HT-29 (cell line): ENCODE data around the gene FAM171A1. TPM values are rescaled to one million over a fixed set of nuclear protein-coding genes. Genes with fewer than 3 reads are reported as not detected.
"Not testable (repeated sequence)": the region's sequence is repeated elsewhere in the genome, so short reads cannot be mapped to it uniquely, and the experiment has no call there.

ENCODE experiments used
- DNase-seq: peaks from one replicate; pipeline ENCODE4 v3.0.0-alpha.2; 2015; ENCODE audit warnings: low spot score
- total RNA-seq: library from RNA; depleted of rRNA; stranded (reverse); fragments of >200 nt; shearing (Covaris generic); gene quantifications from 2 replicates; pipeline ENCODE4 v1.2.3, GENCODE V29; 2014

FAM171A1 gene
- total RNA-seq, 1 experiment from 2014 or later, result not detected

DNA sequence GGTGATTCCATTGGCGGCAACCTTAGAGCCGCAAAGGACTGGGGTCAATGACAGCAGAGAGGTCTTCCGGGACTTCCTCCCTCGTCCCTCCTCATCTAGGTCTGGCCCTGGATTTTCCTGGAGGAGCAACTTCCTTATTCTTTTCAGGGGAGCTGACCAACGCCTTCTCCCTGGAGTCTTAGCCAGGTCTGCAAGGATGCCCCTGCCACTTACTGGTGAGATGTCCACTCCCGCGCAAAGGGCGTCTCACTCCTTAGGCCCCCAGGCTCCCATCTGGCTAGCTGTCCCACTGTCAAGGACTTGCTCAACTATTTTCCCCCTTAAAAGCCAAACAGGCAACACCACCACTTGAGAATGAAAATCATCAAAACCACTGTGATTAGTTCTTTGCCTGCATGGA is 160.6 kb downstream of the FAM171A1 start:
- no peak for DNase-seq

DNA sequence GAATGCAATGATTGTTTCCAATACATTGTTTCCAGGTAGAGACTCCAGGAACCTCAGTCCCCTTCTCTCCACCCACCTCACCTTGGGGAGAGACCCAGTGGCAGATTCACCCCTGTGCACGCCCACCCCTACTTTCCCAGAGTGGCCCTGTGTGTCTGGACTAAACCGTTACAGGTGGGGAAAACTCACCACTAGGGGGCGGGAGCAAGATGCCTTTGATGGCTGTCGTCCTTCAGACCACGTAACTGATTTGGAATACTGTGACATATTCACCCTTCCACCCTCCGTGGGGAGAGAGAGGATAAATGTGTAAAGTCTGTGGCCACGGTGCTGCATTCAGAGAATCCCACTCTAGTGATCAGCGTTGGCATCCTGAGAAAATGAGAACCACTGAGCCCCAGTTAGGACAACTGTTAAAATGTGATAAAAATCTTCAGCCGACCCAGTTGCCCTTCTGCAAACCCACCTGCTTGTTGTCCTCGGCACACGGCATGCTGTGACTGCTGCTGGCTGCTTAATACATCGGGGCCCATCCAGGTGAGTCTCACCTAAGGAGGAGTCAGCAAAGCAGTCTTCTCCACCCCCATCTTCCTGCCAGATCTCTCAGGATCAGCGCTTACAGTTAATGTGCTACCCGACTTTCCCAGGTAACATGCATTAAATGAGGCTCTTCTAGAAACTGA is 161.1 kb downstream of the FAM171A1 start:
- DNase-seq, result peak; percentile 75

DNA sequence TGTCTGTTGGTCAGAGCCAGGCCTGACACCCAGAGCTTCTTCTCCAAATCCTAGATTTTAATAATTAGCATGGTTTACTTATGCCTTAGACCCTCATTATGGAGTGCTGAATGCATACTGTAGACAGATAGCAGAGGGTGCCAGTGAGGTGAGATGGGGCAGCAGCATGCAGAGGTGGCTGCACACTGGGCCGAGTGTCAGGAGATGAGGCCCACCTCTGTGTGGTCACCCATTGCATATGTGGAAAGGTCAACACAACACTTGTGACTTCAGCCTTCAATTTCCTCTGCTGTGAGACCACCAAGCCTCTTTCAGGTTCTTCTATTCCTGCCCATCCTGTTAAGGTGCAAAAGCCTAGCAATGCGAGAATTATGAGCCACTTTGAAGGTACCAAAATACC is 162.9 kb downstream of the FAM171A1 start:
- no peak for DNase-seq

DNA sequence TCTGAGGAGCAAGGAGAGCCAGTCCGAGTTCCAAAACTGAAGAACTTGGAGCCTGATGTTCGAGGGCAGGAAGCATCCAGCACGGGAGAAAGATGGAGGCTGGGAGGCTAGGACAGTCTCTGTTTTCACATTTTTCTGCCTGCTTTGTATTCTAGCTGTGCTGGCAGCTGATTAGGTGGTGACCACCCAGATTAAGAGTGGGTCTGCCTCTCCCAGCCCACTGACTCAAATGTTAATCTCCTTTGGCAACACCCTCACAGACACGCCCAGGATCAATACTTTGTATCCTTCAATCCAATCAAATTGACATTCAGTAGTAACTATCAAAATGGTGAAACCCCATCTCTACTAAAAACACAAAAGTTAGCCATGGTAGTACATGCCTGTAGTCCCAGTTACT is 163.7 kb downstream of the FAM171A1 start:
- DNase-seq, result not testable (repeated sequence)

DNA sequence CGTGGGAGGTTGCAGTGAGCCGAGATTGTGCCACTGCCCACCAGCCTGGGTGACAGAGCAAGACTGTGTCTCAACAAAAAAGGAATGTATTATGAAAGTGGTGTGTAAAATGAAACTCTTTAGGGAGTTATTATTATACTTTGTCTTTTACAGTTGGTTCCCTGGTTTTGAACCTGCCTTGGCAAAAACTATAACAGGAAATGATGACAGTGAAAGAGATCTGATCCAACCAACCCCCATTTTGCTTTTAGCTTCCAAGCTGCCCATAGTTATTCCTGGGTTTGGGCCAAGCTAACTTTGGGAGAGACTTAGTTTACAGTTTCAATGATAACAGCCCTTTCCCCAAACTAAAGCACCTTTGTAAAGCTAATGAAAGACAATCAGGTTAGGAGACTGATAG is 168.4 kb downstream of the FAM171A1 start:
- DNase-seq, result no peak

DNA sequence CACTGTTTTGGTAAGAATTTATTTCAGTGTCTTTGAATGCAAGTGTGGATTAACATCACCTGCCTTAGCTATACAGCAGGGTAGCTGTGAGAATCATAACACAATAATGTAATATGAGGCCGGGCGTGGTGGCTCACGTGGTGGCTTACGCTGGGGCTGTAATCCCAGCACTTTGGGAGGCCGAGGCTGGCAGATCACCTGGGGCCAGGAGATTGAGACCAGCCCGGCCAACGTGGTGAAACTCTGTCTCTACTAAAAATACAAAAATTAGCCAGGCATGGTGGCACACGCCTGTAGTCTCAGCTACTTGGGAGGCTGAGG is 168.8 kb downstream of the FAM171A1 start:
- DNase-seq, result not testable (repeated sequence)

DNA sequence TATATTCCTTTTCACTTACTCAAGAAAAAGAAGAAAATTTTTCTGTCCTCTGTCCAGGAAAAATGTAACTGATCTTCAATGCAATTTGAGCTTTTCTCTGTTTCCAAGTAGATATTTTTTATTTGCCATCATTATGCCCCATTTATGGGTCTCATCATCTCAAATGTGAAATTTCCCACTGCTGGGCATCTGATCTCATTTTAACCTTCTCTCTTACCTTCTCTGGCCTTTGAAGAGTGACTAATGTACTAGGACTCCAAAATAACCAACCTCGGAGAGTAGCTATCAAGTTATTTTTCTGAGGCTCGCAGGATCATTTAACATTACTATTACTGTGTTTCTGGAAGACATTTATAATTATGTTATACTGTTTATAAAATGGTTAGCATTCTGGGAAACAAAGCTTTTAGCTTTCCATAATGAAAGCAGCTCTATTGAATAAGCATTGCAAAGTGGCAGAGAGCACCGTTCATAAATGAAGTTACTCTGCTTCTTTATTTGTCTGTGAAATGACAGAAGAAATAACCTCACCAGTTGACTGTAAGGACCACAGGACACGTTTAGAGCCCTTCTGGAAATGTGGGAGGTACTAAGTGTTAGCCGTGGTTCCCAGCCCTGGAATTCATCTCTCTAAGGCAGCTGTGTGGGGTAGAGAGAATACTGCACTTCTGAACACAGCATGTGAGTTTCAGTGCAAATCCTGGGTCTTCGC is 169.3 kb downstream of the FAM171A1 start:
- DNase-seq, result no peak

DNA sequence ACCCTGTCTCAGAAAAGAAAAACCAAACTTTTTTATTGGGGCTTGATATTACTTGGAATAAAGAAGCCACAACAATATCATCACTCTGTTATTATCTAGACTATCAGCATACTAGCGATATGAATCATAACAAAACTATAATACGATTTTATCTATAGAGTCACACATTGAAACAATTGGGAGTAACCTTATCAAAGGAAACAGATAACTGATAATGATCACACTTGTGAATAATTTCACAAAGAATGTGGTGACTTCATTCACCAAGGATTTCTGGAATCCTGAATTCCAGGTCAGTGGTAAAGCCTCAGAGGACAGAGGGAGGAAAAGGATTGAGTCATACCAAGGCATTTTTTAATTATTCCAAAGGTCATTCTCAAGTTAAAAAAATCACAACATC is 170.5 kb downstream of the FAM171A1 start:
- peak; percentile 25 for DNase-seq

DNA sequence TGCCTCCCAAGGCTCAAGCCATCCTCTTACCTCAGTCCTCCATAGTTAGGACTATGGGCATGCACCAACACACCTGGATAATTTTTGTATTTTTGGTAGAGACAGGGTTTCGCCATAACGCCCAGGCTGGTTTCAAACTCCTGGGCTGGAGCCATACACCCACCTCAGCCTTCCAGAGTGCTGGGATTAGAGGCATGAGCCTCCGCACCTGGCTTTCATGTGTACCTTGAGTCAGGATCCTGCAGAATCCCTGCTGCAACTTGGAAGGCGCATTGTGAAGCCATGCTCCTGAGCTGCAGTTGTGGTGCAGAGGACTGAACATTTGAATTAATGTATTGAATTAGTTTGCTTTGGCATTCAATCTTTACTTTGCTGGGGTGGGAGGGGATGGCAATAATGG is 173.2 kb downstream of the FAM171A1 start:
- no peak for DNase-seq

DNA sequence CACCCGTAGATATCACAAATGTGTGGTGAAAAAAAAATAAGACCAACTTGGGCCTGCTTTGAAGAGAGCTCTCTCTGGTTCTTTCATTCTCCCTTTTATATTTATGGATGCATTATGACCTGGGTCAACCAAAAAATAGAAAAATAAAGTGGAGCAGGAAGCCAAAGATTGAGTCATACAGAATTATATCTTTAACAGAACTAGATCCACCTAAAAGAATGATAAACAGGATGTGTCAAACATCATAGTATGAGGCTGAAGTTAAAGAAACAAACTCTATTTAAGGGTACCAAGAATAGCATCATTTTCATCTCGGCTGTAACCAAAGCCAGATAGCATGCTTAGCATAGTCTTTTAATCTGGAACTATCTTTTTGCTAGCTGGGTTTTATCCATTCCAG is 173.8 kb downstream of the FAM171A1 start:
- DNase-seq, result no peak

DNA sequence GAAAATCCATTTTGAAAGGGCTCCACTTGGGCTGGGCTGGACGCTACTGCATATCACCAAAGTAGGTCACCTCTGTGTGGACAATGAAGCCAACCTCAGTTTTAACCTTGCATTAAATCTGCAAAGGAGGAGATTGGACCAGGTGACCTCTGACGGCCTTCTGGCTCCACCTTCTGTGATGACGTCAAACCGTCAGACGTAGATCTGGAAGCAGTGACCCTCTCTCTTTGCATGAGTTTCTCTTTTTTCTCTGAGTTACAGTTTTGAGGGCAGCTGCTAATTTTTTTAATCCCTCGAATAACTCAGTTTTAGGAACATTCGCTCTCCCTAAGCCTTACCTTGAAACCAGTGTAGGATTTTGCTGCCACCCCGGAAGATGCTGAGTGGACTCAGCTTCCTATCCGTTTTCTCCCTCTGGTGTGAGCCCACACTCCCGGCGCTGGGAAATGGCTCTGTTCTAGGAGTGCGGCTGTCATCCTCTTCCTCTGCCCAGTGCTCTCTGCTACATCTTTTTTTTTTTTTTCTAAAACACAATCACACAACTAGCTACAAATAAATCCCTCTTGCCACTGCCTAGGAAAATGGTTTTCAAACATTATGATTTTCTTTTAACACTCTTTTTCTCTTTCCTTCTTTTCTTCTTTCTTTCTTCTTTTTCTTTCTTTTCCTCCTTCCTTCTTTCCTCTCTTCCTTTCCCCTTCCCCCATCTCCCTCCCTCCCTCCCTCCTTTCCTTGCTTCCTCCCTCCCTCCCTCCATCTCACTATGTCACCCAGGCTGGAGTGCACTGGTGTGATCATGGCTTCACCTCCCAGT is 174.9 kb downstream of the FAM171A1 start:
- DNase-seq, result no peak

DNA sequence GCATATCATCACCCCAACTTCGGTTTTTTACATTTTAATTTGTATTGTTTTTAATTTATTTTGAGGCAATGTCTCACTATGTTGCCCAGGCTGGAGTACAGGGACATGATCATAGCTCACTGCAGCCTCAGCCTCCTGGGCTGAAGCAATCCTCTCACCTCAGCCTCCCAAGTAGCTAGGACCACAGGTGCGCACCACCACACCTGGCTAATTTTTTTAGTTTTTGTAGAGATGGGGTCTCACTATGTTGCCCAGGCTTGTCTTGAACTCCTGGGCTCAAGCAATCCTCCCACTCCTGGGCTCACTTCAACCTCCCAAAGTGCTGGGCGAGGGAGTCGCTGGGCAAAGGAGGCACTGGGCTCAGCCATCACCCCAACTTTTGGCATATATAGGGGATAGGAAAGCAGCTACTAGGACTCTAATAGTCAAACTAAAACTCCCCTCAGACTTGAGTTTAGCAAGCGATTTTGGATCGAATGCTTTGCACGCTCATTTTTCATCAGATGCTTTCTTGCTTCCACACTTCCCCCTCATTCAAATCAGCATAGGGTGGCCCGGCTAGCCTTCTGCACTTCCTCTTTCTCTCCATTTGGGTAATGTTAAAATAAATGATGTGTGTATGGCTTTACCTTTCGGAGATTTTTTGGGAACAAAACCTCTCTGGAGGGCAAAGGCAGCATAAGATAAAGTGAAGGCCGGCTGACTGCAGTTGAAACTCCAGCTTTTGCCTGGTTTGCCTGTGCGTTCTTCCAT is 181.8 kb downstream of the FAM171A1 start:
- DNase-seq, result no peak

DNA sequence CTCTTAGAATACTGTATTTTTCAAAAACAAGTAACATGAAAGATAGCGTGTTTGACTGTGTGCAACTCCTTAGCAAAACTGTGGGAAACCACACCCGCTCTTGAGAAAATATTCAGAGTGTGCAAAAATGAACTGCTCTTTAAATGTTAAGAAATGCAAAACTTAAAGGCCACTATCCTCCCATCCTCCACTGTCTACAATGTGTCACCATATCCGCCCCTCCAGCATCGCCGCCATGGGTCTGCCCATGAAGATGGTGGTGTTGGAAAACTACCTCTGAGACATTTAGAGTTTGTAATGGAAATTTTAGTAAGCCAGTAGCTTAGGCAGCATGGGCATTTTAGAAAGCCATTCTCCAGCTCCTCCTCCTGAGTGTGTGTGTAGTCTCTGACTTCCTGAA is 182.5 kb downstream of the FAM171A1 start:
- DNase-seq, result no peak

DNA sequence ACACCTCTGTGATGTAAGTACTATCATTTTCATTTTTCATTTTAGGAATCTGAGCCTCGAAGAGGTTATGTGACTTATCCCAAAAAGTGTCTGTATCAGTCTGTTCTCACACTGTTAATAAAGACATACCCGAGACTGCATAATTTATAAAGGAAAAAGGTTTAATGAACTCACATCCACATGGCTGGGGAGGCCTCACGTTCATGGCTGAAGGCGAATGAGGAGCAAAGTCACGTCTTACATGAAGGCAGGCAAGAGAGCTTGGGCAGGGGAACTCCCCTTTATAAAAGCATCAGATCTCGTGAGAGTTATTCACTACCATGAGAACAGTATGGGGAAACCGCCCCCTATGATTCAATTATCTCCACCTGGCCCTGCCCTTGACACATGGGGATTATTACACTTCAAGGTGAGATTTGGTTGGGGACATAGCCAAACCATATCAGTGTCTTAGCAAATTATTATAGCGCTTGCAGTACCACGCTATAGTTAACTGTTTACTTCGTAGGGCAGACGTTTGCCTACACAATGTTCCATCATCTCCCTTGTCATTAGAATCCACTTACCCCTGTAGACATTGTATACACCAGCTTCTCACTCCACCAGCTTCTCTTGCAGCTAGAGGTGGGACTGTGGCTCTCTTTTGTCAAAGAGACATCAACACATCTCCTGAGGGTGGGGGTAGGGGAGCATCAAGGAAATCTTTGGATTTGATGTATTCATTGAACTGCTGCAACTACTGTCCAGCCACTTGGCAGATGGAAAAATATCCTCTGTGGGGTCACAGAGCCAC is 187.2 kb downstream of the FAM171A1 start:
- DNase-seq, result no peak

DNA sequence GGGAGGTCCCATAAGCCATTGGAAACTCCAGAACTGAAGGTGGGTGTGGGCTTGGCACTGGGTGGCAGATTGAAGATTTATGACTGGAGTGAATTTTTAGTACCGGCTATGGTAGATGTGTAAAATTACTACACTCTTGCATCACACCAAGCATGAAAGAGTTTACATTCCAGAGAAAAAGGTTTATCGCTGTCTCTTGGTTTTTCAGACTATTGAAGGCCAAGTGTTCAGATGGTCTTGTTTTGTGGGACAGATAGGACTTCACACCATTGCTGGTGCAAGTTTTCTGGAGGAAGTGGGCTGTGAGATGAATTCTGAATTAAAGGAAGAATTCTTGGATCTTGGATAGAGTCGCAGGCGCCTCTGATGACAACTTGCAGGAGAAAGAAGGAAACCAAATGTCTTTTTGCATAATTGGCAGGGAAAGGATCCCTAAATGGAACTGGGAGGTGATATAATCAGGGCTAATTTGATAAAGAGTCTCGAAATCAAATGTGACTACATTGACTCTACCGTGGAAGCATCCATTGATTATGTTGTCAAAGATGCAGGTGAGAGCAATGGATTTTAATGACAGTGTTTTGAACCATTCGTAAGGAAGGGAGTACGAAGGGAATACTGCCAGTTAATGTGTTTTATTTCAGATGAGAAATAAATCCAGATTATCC is 188.4 kb downstream of the FAM171A1 start:
- no peak for DNase-seq

DNA sequence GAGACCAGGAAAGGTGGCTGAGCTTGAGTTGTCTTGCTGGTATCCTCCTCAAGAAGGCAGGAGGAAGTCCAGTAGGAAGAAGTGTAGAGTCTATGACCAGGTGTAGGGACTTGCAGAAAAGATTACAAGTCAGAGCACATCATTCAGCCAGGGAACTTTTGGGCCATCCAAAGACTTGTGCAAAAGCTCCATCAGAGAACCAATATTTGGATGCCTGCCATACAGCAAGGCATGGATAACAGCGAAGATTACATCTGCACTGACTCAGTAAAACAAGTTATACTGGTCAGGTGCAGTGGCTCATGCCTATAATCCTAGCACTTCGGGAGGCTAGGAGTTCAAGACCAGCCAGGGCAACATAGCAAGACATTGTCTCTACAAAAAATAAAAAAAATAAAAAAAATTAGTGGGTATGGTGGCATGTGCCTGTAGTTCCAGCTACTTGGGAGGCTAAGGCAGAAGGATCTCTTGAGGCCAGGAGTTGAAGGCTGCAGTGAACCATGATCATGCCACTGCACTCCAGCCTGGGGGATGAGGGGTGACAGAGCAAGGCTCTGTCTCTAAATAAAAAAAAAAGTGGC is 189.4 kb downstream of the FAM171A1 start:
- DNase-seq, result no peak

DNA sequence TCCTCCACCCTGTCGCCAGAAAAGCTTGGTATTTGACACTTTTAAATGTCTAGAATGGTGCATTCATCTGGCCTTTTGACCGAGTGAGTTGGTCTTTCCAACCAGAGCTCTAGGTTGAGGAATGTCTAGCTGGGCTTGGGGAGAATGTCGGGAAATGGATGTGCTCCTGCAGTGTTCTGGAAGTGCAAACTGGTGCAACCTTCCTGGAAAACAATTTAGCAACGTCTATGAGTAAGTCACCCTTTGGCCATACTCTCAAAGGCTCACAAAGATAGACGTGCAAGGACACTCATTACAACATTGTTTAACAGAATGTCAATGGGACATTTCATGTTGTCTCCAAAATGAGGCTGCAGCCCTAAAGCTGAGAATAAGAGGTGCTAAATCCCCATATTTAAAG is 190.4 kb downstream of the FAM171A1 start:
- DNase-seq, result no peak

DNA sequence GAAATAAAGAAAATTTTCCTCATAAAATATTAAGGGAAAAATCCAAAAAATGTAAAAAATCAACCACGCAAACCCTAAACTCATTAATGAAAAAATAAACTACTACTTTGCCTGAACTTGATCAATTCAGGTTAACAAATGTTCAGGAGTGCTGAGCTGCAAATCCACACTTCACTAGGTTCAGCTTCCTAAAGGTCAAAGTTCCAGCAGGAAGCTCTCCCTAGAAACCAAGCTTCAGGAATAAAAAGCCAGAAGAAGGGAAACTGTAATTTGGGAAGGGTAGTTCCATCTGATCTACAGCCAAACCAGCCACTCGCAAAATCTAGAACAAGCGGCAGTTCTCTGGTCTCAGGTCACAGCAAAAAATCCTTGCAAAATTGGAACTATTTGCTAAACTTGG is 194.8 kb downstream of the FAM171A1 start:
- DNase-seq, result no peak

DNA sequence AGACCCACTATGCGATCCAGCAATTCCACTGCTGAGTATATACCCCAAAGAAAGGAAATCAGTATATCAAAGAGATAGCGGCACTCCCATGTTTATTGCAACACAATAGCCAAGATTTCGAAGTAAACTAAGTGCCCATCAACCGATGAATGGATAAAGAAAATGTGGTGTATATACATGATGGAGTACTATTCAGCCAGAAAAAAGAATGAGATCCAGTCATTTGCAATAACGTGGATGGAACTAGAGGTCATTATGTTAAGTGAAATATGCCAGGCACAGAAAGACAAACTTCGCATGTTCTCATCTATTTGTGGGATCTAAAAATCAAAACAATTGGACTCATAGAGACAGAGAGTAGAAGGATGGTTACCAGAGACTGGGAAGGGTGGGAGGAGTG is 195.5 kb downstream of the FAM171A1 start:
- DNase-seq, result no peak

DNA sequence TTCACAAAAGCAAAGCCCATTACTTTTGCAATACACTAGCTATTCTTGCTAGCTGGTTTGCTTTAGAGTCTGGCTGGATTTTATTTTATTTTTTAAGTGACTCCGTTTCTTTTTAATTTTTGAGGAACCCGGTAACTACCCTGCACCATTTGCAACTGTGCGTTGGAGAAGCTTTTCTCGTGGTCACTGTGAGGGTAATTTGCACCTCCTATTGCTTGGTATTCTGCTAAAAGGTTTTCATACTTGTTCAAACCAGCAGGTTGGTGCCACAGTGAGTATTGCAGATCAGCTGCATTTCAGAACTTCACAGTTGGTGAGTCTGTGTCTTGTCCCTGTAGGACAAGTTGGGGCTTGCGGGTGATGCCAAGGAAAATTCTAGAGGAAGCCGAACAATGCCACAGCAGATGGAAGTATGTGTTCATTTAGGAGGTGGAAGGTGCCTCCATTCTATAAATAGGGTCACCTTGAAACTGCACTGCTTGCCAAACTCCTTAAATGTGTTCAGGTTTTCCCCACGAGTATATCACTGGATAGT is 198.7 kb downstream of the FAM171A1 start:
- no peak for DNase-seq
